Spleen (tissue), 11 donors: ENCODE results near the gene FHIT. TPM values are rescaled to one million over a fixed set of nuclear protein-coding genes. Genes with fewer than 3 reads are reported as not detected.

Experiments
- DNase-seq: peaks from one replicate; pipeline ENCODE4 v3.0.0-alpha.2; 2020
- H3K27ac ChIP-seq, 8 donors: fragments of 200-600 bp; sonication (generic) in 7 of 8; 1 replicate in 4 of 8; 2 replicates in 4 of 8; pipeline versions ENCODE4 v1.5.0 to v1.8.0; 2016 to 2021; ENCODE audit warnings: inconsistent platforms in 4 of 8, mild to moderate bottlenecking in 4 of 8, moderate library complexity in 1 of 8
- H3K27me3 ChIP-seq, 7 donors: fragments of 200-600 bp; sonication (generic) in 6 of 7; replicated peaks in 1 of 7; 1 replicate in 4 of 7; 2 replicates in 3 of 7; pipeline versions ENCODE4 v1.5.0 to v1.8.0; 2016 to 2021; ENCODE audit warnings: inconsistent platforms in 3 of 7, mild to moderate bottlenecking in 1 of 7
- H3K36me3 ChIP-seq, 6 donors: fragments of 200-600 bp; sonication (generic) in 5 of 6; 1 replicate in 4 of 6; 2 replicates in 2 of 6; pipeline versions ENCODE4 v1.5.0 to v1.8.0; 2016 to 2021; ENCODE audit warnings: inconsistent platforms in 2 of 6
- H3K4me1 ChIP-seq, 6 donors: fragments of 200-600 bp; sonication (generic) in 5 of 6; 1 replicate in 3 of 6; 2 replicates in 3 of 6; pipeline versions ENCODE4 v1.5.0 to v1.8.0; 2016 to 2021; ENCODE audit warnings: inconsistent platforms in 3 of 6
- H3K4me3 ChIP-seq, 8 donors: fragments of 200-600 bp; sonication (generic) in 7 of 8; 1 replicate in 4 of 8; 2 replicates in 4 of 8; pipeline versions ENCODE4 v1.5.0 to v1.8.0; 2016 to 2021; ENCODE audit warnings: inconsistent platforms in 4 of 8, mild to moderate bottlenecking in 4 of 8, moderate library complexity in 2 of 8
- H3K9me3 ChIP-seq, 8 donors: fragments of 200-600 bp; sonication (generic) in 7 of 8; 1 replicate in 4 of 8; 2 replicates in 4 of 8; pipeline versions ENCODE4 v1.5.0 to v1.8.0; 2016 to 2021; ENCODE audit warnings: inconsistent platforms in 4 of 8
- POLR2A ChIP-seq, 3 donors: fragments of 450-650 bp; IDR thresholded peaks; one replicate each; pipeline ENCODE4 v1.5.1; 2017; ENCODE audit warnings: antibody characterized with exemption in 3 of 3, mild to moderate bottlenecking in 1 of 3
- POLR2AphosphoS5 ChIP-seq, 3 donors: sonication (generic); formaldehyde crosslinking; IDR thresholded peaks; one replicate each; pipeline ENCODE4 v1.5.1; 2017; ENCODE audit warnings: antibody characterized with exemption in 3 of 3
- WGBS, 5 donors: extraction: QIAGEN DNeasy Blood & Tissue Kit in 3 of 5; methylation state at CpG; one replicate each; pipeline versions ENCODE4 v1.1.5 to v1.1.7; 2013 to 2018; 5-methylcytosine and 5-hydroxymethylcytosine counted together
- intact Hi-C: fragments of 100-400 bp; cut with DNase I; formaldehyde crosslinking; loops from one replicate; pipeline ENCODE4 v1.15.0; 2023; ENCODE audit warnings: low total_unique reads
- polyA plus RNA-seq, 3 donors: library from polyadenylated mRNA; stranded (reverse); fragments of 200-250 nt; gene quantifications; one replicate each; pipeline ENCODE4 v1.2.1, GENCODE V29; 2013
- total RNA-seq, 7 donors: library from RNA; depleted of rRNA in 3 of 7; stranded (reverse); fragments of >200 nt in 3 of 7; fragmentation: NEBNext Ultra II Directional in 4 of 7; extraction: Animal tissue kit (Norgen Biotek cat#: 25700) in 4 of 7; gene quantifications; one replicate each; pipeline versions ENCODE4 v1.1.0 to v1.2.1, GENCODE V29; 2016 to 2021
- TF ChIP-seq, protein P1 (sequence below), 11 experiments: fragments of 200-600 bp in 7 of 11; fragments of 450-650 bp in 4 of 11; sonication (generic) in 4 of 11; IDR thresholded peaks in 8 of 11; conservative IDR thresholded peaks in 3 of 11; 1 replicate in 7 of 11; 2 replicates in 4 of 11; pipeline versions ENCODE4 v1.4.0 to v1.8.0; 2016 to 2021; ENCODE audit warnings: antibody characterized with exemption in 11 of 11, inconsistent platforms in 4 of 11, mild to moderate bottlenecking in 1 of 11
- donor health status: healthy with polysubstance abuse.
- donor health status: DM: no; HTN: no; CAD: no; lungs with moderate emphysema.
- donor health status: DM: no; HTN: no; CAD: no.
- donor health status: Bipolar disorder and iron deficiency.
- donor health status: healthy.
- donor health status: DM: no; HTN: no; CAD: no.
- donor health status: DM: yes; HTN: yes; CAD: no.

FHIT gene
- total and polyA plus RNA-seq, 10 donors = 4.1 to 23.1 (median 12.2) TPM

DNA sequence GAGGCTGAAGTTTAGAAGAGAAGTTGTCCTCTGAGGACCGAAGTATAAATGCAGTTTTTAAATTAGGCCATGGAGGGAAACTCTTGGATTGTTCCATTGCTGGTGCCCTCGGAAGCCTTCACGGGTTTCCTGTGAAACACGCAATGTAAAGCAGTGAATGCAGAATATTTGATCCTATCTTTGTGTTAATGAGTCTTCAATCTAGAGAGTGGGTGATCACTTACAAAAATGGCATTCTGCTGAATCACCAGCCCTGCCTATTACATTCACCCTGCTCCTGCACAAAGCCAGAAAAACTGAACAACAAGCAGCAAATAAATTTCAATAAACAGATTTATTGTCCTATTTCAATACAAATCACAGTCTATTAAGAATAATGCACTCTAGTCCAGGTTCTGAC, 1063.9 kb downstream of the FHIT start:
- H3K4me3 ChIP-seq = no peak overlapping the region
- TF ChIP-seq POLR2A (IDR thresholded peaks at IDR 0.05) (no peak), POLR2AphosphoS5 (IDR thresholded peaks at IDR 0.05) (no peak)
- TF ChIP-seq, protein P1, sequence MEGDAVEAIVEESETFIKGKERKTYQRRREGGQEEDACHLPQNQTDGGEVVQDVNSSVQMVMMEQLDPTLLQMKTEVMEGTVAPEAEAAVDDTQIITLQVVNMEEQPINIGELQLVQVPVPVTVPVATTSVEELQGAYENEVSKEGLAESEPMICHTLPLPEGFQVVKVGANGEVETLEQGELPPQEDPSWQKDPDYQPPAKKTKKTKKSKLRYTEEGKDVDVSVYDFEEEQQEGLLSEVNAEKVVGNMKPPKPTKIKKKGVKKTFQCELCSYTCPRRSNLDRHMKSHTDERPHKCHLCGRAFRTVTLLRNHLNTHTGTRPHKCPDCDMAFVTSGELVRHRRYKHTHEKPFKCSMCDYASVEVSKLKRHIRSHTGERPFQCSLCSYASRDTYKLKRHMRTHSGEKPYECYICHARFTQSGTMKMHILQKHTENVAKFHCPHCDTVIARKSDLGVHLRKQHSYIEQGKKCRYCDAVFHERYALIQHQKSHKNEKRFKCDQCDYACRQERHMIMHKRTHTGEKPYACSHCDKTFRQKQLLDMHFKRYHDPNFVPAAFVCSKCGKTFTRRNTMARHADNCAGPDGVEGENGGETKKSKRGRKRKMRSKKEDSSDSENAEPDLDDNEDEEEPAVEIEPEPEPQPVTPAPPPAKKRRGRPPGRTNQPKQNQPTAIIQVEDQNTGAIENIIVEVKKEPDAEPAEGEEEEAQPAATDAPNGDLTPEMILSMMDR (IDR thresholded peaks at IDR 0.05 in 8 of 11, conservative IDR thresholded peaks at IDR 0.05 in 3 of 11) = no peak
- DNase-seq = no peak
- no peaks in the 10 kb centered on the region for H3K9me3 ChIP-seq
- H3K27ac ChIP-seq = no peak overlapping the region
- no peaks in the 10 kb centered on the region for H3K27me3 ChIP-seq
- no peaks in the 10 kb centered on the region for H3K36me3 ChIP-seq
- intact Hi-C loops = no loop called here
- H3K4me1 ChIP-seq = no peaks in the 10 kb centered on the region
- WGBS, 5 donors = 92 to 97% (median 94%) methylated on average over 4 of the region's 4 CpGs

DNA sequence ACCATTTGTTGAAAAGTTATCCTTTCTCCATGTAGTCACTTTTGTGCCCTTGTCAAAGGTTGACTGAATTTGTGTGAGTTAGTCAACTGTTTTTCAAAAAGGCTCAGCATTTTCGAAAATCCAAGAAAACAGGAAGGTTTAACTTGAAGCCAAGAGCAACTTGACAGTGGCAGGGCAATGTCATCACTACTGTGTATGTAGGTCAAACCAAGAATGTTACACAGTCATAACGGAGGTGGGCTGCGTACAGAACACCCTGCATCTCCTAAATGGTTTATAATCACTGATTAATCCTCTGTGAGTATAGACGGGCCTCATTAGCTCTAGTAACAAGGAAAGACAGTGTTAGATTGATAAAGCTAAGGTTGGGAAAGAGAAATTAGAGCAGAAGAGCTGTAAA, 1064.9 kb downstream of the FHIT start:
- DNase-seq = no peak
- Histone ChIP-seq H3K27me3 (no peaks in the 10 kb centered on the region), H3K4me3 (no peak overlapping the region), H3K9me3 (no peaks in the 10 kb centered on the region), H3K36me3 (no peaks in the 10 kb centered on the region), H3K27ac (no peak overlapping the region), H3K4me1 (no peaks in the 10 kb centered on the region)
- 77 to 86% (median 84%) methylated on average over 4 of the region's 4 CpGs for WGBS, 5 donors
- intact Hi-C loops = no loop called here
- TF ChIP-seq POLR2A (IDR thresholded peaks at IDR 0.05) (no peak), POLR2AphosphoS5 (IDR thresholded peaks at IDR 0.05) (no peak)

DNA sequence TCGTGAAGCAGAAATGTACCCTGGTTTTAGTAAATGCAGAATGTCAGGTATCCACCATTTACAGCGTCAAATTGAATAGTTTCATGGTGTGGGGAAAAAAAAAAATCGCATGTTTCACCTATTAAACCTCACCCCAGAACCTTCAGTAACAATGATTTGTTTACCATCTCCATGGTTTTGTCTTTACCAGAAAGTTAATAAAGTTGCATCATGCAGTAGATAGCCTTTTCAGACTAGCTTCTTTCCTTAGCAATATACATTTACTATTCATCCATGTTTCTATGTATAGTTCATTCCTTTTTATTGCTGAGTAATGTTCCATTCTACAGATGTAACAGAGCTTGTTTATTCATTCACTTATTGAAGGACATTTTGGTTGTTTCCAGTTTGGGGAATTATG, 1066.1 kb downstream of the FHIT start:
- Histone ChIP-seq H3K27me3 (no peaks in the 10 kb centered on the region), H3K9me3 (no peaks in the 10 kb centered on the region), H3K36me3 (no peaks in the 10 kb centered on the region), H3K27ac (no peak overlapping the region), H3K4me3 (no peak overlapping the region), H3K4me1 (no peaks in the 10 kb centered on the region)
- intact Hi-C loops = no loop called here
- 90 to 98% (median 95%) methylated on average over 3 of the region's 3 CpGs for WGBS, 5 donors
- DNase-seq = no peak
- no peak for TF ChIP-seq POLR2A (IDR thresholded peaks at IDR 0.05)
- no peak for TF ChIP-seq POLR2AphosphoS5 (IDR thresholded peaks at IDR 0.05)

DNA sequence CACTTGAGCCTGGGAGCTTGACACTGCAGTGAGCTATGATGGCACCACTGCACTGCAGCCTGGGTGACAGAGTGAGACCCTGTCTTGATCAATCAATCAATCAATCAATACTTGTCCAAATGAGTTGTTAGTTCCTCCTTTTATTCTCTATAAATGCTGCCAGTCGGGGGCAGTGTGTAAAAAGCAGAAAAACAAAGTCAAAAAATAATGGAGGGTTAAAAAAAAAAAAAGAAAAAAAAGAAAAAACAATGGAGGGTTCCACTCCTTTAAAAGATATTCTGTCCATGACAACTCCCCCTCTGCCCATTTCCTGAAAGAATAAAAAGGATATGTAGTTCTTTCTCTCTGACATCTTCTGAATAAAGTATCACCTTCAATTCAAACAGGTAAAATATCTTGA, 1068.6 kb downstream of the FHIT start:
- no peaks in the 10 kb centered on the region for H3K9me3 ChIP-seq
- TF ChIP-seq, protein P1 (IDR thresholded peaks at IDR 0.05 in 8 of 11, conservative IDR thresholded peaks at IDR 0.05 in 3 of 11) = no peak
- no peak for TF ChIP-seq POLR2AphosphoS5 (IDR thresholded peaks at IDR 0.05)
- TF ChIP-seq POLR2A (IDR thresholded peaks at IDR 0.05) = no peak
- H3K4me1 ChIP-seq = no peaks in the 10 kb centered on the region
- no peak overlapping the region for H3K4me3 ChIP-seq
- no peaks in the 10 kb centered on the region for H3K36me3 ChIP-seq
- WGBS, 5 donors = 42 to 69% (median 58%) methylated on average over 1 of the region's 1 CpG
- H3K27ac ChIP-seq = no peak overlapping the region
- no peaks in the 10 kb centered on the region for H3K27me3 ChIP-seq
- DNase-seq = no peak
- intact Hi-C loops = no loop called here

DNA sequence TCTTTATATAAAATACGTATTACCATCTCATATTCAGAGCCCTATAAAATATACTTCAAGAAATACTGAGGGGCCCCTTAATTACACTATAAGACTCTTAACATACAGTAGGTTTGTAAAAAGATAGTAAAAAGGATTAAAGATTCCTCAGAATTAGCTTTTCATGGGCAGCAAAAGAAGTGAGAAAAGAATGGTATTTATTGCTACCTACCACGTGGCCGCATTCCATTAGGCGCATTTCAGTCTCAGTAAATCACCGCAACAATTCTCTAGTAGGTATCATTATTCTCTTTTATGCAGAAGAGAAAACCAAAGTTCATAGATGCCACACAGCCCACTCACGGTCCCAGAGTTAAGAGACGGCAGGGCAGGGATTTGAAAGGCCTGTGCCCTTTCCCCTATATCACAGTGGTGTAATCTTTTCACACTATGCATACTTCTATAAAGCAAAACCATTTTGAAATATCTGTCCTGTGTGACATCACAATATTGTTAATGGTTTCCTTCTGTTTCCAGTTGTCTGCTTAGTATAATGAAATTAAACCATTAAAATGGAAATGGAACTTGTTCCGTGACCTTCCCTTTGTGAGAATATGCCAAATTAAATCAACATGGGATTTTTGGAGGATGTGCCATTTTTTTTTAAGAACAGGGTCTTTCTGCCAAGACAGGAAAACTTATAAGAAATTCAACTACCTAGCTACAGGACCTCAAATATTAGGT, 1072.2 kb downstream of the FHIT start:
- intact Hi-C loops = no loop called here
- 90 to 96% (median 93%) methylated on average over 8 of the region's 8 CpGs for WGBS, 5 donors
- no peak for TF ChIP-seq POLR2AphosphoS5 (IDR thresholded peaks at IDR 0.05)
- TF ChIP-seq, protein P1 (IDR thresholded peaks at IDR 0.05 in 8 of 11, conservative IDR thresholded peaks at IDR 0.05 in 3 of 11) = no peak
- TF ChIP-seq POLR2A (IDR thresholded peaks at IDR 0.05) = no peak
- no peaks in the 10 kb centered on the region for H3K4me1 ChIP-seq
- no peaks in the 10 kb centered on the region for H3K9me3 ChIP-seq
- H3K27me3 ChIP-seq = no peaks in the 10 kb centered on the region
- H3K27ac ChIP-seq = no peak overlapping the region
- no peak for DNase-seq
- no peaks in the 10 kb centered on the region for H3K36me3 ChIP-seq
- no peak overlapping the region for H3K4me3 ChIP-seq
